Measurements from ENCODE around the gene PDE6H.

DNA sequence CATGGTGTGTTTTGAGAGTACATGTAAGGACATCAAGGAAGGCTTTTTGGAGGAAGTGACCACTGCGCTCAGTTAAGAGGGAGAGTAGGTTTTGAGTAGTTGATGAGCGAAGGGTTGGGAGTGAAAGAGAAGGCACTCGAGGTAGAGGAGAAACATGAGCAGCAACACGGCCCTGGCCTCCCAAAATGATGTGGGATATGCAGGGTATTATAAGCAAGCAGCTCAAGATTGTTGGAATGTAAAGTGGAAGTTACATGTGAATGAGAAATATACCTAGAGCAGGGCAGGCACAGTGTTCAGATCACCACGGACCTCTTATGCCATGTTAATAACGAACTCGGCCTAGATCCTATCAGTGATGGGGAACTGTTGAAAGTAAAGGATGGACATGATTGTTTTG lies 9.3 kb upstream of the PDE6H start:
- TF ChIP-seq POLR2A (IDR thresholded peaks at IDR 0.05), result no peak
- TF ChIP-seq, protein P1, sequence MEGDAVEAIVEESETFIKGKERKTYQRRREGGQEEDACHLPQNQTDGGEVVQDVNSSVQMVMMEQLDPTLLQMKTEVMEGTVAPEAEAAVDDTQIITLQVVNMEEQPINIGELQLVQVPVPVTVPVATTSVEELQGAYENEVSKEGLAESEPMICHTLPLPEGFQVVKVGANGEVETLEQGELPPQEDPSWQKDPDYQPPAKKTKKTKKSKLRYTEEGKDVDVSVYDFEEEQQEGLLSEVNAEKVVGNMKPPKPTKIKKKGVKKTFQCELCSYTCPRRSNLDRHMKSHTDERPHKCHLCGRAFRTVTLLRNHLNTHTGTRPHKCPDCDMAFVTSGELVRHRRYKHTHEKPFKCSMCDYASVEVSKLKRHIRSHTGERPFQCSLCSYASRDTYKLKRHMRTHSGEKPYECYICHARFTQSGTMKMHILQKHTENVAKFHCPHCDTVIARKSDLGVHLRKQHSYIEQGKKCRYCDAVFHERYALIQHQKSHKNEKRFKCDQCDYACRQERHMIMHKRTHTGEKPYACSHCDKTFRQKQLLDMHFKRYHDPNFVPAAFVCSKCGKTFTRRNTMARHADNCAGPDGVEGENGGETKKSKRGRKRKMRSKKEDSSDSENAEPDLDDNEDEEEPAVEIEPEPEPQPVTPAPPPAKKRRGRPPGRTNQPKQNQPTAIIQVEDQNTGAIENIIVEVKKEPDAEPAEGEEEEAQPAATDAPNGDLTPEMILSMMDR (IDR thresholded peaks at IDR 0.05), result no peak

Measured in prostate gland (tissue), 2 donors.